ENCODE measurements around the gene CPVL. TPM values are rescaled to one million over a fixed set of nuclear protein-coding genes. Genes with fewer than 3 reads are reported as not detected.

Gene CPVL
- total and polyA plus RNA-seq, 11 donors = 68.8 to 247 (median 134) TPM

DNA sequence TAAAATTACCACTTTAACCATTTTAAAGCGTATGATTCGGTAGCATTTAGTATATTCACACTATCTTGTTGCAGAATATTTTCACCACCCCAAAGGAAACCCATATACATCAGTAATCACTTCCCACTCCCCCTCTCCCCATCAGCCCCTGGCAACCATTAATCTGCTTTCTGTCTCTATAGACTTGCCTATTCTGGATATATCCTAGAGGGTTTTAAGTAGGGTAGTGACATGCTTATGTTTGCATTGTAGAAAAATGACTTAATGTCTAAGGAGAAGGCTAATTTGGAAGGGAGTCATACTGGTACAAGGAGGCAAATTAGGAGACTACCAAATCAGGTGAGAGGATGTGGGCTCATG is 145.6 kb downstream of the CPVL start:
- Histone ChIP-seq H3K36me3 (no peaks in the 10 kb centered on the region), H3K4me1 (peaks cover 3 to 47% (median 24%) of the 10 kb centered on the region in 12 donors), H3K9me3 (no peaks in the 10 kb centered on the region), H3K4me3 (no peak overlapping the region), H3K27ac (no peak overlapping the region), H3K27me3 (no peaks in the 10 kb centered on the region)
- intact Hi-C loops (cut with DNase I) = loop anchor here in 1 of 10 donors (10.0 kb wide), 1 partner anchor 46 kb away; the partner anchor contains the start of gene TRIL
- WGBS, 4 donors = 92 to 97% (median 95%) methylated on average over 2 of the region's 2 CpGs
- ATAC-seq (no peak), DNase-seq (no peak)
- TF ChIP-seq POLR2A (IDR thresholded peaks at IDR 0.05) = no peak
- TF ChIP-seq, protein P1, sequence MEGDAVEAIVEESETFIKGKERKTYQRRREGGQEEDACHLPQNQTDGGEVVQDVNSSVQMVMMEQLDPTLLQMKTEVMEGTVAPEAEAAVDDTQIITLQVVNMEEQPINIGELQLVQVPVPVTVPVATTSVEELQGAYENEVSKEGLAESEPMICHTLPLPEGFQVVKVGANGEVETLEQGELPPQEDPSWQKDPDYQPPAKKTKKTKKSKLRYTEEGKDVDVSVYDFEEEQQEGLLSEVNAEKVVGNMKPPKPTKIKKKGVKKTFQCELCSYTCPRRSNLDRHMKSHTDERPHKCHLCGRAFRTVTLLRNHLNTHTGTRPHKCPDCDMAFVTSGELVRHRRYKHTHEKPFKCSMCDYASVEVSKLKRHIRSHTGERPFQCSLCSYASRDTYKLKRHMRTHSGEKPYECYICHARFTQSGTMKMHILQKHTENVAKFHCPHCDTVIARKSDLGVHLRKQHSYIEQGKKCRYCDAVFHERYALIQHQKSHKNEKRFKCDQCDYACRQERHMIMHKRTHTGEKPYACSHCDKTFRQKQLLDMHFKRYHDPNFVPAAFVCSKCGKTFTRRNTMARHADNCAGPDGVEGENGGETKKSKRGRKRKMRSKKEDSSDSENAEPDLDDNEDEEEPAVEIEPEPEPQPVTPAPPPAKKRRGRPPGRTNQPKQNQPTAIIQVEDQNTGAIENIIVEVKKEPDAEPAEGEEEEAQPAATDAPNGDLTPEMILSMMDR (IDR thresholded peaks at IDR 0.05) = no peak

DNA sequence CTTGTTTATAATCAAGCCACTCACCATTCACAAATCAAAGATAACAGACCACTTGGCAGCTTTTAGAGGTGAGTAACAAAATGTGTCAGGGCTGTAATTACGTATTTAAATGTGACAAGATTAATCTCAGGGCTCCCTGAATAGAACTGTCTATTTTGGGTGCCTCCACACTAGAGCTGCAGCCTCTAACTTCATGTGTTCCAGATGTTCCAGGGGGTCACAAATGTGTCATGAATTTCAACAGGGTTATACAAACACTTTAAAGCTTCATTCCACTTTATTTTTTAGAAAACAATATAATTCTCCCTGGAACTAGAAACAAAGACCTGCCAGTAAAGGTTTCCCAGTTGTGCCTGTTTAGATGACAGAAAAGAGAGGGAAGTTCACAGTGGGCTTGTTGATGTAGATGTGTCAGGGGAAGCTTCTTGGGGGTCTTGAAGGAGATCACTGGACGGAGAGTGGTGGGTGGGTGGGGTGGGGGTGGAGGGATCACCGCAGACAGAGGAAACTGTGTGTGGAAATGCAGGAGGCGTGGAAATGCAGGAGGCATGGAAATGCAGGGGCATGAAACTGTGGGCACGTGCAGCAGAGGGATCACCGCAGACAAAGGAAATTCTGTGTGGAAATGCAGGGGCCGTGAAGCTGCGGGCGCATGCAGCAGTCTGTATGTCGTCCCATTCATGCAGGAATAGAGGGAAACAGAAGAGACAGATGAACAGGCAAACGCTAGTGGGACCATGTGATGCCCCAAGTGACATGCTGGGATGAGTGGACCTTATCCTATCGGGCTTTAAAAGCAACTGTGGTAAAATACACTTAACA is 146.2 kb downstream of the CPVL start:
- intact Hi-C loops (cut with DNase I) = loop anchor here in 1 of 10 donors (10.0 kb wide), 1 partner anchor 45 kb away; the partner anchor contains the start of gene TRIL
- H3K27ac ChIP-seq = peak overlapping the region in 2 of 12 donors; percentile 17 to 50

DNA sequence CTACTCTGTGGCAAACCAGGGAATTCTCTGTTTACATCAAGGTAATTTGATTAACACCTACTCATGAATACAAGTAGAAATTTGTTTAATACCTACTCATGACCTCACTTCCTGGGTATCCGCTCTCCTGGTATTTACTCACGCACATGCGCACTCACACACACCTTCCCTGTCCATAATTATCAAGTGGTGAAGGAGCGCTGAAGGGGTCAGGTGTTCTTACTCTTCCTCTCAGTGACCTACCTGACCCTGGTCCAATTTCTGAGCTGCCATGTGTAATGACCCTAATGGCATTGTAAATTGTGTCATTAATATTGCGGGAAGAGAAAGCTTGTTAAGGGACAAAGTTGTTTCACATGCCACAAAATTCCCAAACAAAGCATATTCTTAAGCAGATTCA is 146.9 kb downstream of the CPVL start:
- peaks cover 3 to 47% (median 24%) of the 10 kb centered on the region in 12 donors for H3K4me1 ChIP-seq
- no peaks in the 10 kb centered on the region for H3K27me3 ChIP-seq
- H3K4me3 ChIP-seq = no peak overlapping the region
- H3K36me3 ChIP-seq = no peaks in the 10 kb centered on the region
- WGBS, 4 donors = 79 to 93% (median 84%) methylated on average over 5 of the region's 5 CpGs
- TF ChIP-seq POLR2A (IDR thresholded peaks at IDR 0.05) = no peak
- ATAC-seq = peak in 2 of 4 donors; percentile 34 to 38
- no peaks in the 10 kb centered on the region for H3K9me3 ChIP-seq
- DNase-seq = no peak
- intact Hi-C loops (cut with DNase I) = no loop called here
- H3K27ac ChIP-seq = peak overlapping the region in 3 of 12 donors; percentile 17 to 61 (median 50)

More for the DNA sequence above, 146.2 kb downstream of the CPVL start:
- peaks cover 3 to 47% (median 24%) of the 10 kb centered on the region in 12 donors for H3K4me1 ChIP-seq
- H3K9me3 ChIP-seq = no peaks in the 10 kb centered on the region
- 68 to 75% (median 73%) methylated on average over 12 of the region's 12 CpGs for WGBS, 4 donors
- no peaks in the 10 kb centered on the region for H3K36me3 ChIP-seq
- no peaks in the 10 kb centered on the region for H3K27me3 ChIP-seq
- ATAC-seq (peak; percentile 51 to 68 (median 63)), DNase-seq (no peak)
- H3K4me3 ChIP-seq = no peak overlapping the region
- TF ChIP-seq POLR2A (IDR thresholded peaks at IDR 0.05) = no peak

DNA sequence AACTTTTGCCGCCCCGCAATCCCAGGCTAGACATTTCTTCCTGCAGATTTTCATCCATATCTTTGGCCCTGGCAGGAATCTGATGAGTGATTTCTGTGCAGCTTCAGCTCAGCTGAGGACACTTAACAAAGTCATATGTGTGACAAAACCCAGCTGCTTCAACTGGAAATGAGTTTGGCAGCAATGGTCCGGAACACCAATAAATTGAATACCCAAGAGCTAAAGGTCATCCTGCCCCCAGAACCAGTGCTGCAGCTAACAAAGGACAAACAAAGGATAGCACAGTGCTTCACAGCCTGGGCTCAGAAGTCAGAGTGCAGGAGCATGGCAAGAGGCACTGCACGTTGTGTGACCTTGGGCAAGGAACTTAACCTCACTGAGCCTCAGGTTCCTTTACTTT is 148.2 kb downstream of the CPVL start:
- Histone ChIP-seq H3K9me3 (no peaks in the 10 kb centered on the region), H3K4me3 (no peak overlapping the region), H3K36me3 (no peaks in the 10 kb centered on the region), H3K4me1 (peaks cover 3 to 47% (median 24%) of the 10 kb centered on the region in 12 donors), H3K27me3 (no peaks in the 10 kb centered on the region), H3K27ac (peak overlapping the region in 8 of 12 donors; percentile 4 to 61 (median 45))
- DNase-seq (peak in 1 of 5 donors; percentile 39), ATAC-seq (peak; percentile 12 to 83 (median 63))
- intact Hi-C loops (cut with DNase I) = no loop called here
- TF ChIP-seq, protein P1 (IDR thresholded peaks at IDR 0.05) = no peak
- TF ChIP-seq POLR2A (IDR thresholded peaks at IDR 0.05) = no peak
- 14 to 37% (median 20%) methylated on average over 4 of the region's 4 CpGs for WGBS, 4 donors

DNA sequence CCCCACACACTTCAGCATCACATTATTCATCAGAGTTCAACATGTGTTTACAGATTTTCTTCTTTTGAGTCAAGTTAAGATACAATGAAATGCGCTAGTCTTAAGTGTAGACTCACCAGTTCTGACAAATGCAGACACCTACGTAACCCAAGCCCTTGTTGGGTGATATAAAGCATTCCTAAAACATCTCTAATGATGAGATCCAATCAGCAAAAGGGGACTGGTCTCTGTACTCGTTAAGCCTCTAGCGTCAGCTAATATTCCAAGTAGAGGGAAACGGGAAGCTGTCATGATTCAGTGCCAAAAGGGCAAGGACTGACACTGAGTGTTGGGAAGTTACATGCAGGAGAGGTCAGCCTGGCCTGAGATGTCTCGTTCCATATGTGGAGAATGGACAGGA is 149.5 kb downstream of the CPVL start:
- 44 to 65% (median 51%) methylated on average over 6 of the region's 6 CpGs for WGBS, 4 donors
- ATAC-seq = peak in 2 of 4 donors; percentile 44 to 56
- TF ChIP-seq, protein P1 (IDR thresholded peaks at IDR 0.05) = no peak
- TF ChIP-seq POLR2A (IDR thresholded peaks at IDR 0.05) = no peak
- peak overlapping the region in 2 of 12 donors; percentile 18 to 35 for H3K27ac ChIP-seq
- intact Hi-C loops (cut with DNase I) = no loop called here
- H3K27me3 ChIP-seq = no peaks in the 10 kb centered on the region
- no peak overlapping the region for H3K4me3 ChIP-seq
- DNase-seq = no peak
- H3K36me3 ChIP-seq = no peaks in the 10 kb centered on the region
- H3K9me3 ChIP-seq = no peaks in the 10 kb centered on the region
- H3K4me1 ChIP-seq = peaks cover 3 to 47% (median 24%) of the 10 kb centered on the region in 12 donors

Measured in heart left ventricle (tissue), 16 donors.